Panc1 (cell line): ENCODE data around the gene CDHR2.

Experiments used
- CTCF ChIP-seq: fragments of 450-650 bp; IDR thresholded peaks from 2 replicates; pipeline ENCODE4 v1.5.1; 2017; ENCODE audit warnings: mild to moderate bottlenecking
- POLR2AphosphoS5 ChIP-seq: IDR thresholded peaks from 2 replicates; pipeline ENCODE4 v1.6.1; 2012; ENCODE audit warnings: mild to moderate bottlenecking, low read depth, low read length, moderate library complexity
- REST ChIP-seq, 2 experiments: IDR thresholded peaks; 2 replicates each; pipeline ENCODE4 v1.6.1; 2011 to 2012; ENCODE audit warnings: low read depth in 2 of 2, control low read depth in 1 of 2, low read length in 1 of 2, mild to moderate bottlenecking in 1 of 2, moderate library complexity in 1 of 2; ENCODE audit not compliant: insufficient read depth in 1 of 2

- TF ChIP-seq CTCF = no peak
- TF ChIP-seq POLR2AphosphoS5 = no peak
- TF ChIP-seq REST (IDR thresholded peaks at IDR 0.05; ENCODE audit: insufficient read depth in 1 of 2, low read depth in 2 of 2, low read length in 1 of 2) = no peak
Observed at GRCh38 chr5:176545737-176546509, 3.2 kb upstream of the CDHR2 start.
